Thyroid gland (tissue), 4 donors: Measurements from ENCODE around the gene DUSP7. TPM values are rescaled to one million over a fixed set of nuclear protein-coding genes. Genes with fewer than 3 reads are reported as not detected.

Experiments
- DNase-seq, 2 donors: peaks; one replicate each; pipeline ENCODE4 v3.0.0-alpha.2; 2019
- H3K27ac ChIP-seq, 3 donors: fragments of 200-600 bp; sonication (generic); 1 replicate in 2 of 3; 2 replicates in 1 of 3; pipeline ENCODE4 v1.5.1; 2016 to 2019; ENCODE audit warnings: mild to moderate bottlenecking in 1 of 3, moderate library complexity in 1 of 3
- H3K27me3 ChIP-seq: fragments of 200-600 bp; sonication (generic); one replicate; pipeline ENCODE4 v1.5.1; 2019
- H3K36me3 ChIP-seq, 2 donors: fragments of 200-600 bp; sonication (generic); one replicate each; pipeline ENCODE4 v1.5.1; 2016 to 2019
- H3K4me1 ChIP-seq, 2 donors: fragments of 200-600 bp; sonication (generic); one replicate each; pipeline ENCODE4 v1.5.1; 2017 to 2019
- H3K4me3 ChIP-seq, 3 donors: fragments of 200-600 bp; sonication (generic); replicated peaks in 1 of 3; 1 replicate in 2 of 3; 2 replicates in 1 of 3; pipeline ENCODE4 v1.5.1; 2016; ENCODE audit warnings: mild to moderate bottlenecking in 1 of 3
- H3K9me3 ChIP-seq: fragments of 200-600 bp; sonication (generic); one replicate; pipeline ENCODE4 v1.5.1; 2017
- POLR2A ChIP-seq, 2 donors: fragments of 450-650 bp; IDR thresholded peaks; one replicate each; pipeline ENCODE4 v1.6.1; 2017; ENCODE audit warnings: antibody characterized with exemption in 2 of 2, mild to moderate bottlenecking in 2 of 2, moderate library complexity in 1 of 2
- WGBS, 2 donors: methylation state at CpG; one replicate each; pipeline ENCODE4 v1.1.5; 2017; 5-methylcytosine and 5-hydroxymethylcytosine counted together
- intact Hi-C: fragments of 100-400 bp; cut with DNase I; formaldehyde crosslinking; loops from one replicate; pipeline ENCODE4 v1.15.1; 2023
- total RNA-seq, 4 donors: library from RNA; depleted of rRNA; stranded (reverse); fragments of >200 nt; gene quantifications; one replicate each; pipeline ENCODE4 v1.2.3, GENCODE V29; 2016
- TF ChIP-seq, protein P1 (sequence below), 6 experiments: fragments of 200-600 bp in 3 of 6; fragments of 450-650 bp in 3 of 6; sonication (generic) in 3 of 6; IDR thresholded peaks; one replicate each; pipeline ENCODE4 v1.5.1; 2016 to 2019; ENCODE audit warnings: antibody characterized with exemption in 6 of 6, mild to moderate bottlenecking in 2 of 6, inconsistent platforms in 1 of 6, moderate library complexity in 1 of 6

Gene DUSP7
- total RNA-seq, 4 donors from 2014 or later: 6.9 to 10.6 (median 10.4) TPM

GRCh38 chr3:52013802-52014598, 42.4 kb downstream of the DUSP7 start:
- Histone ChIP-seq H3K27me3 (no peaks in the 10 kb centered on the region), H3K9me3 (no peaks in the 10 kb centered on the region), H3K4me1 (no peaks in the 10 kb centered on the region), H3K4me3 (no peak overlapping the region), H3K36me3 (no peaks in the 10 kb centered on the region), H3K27ac (no peak overlapping the region)
- TF ChIP-seq, protein P1, sequence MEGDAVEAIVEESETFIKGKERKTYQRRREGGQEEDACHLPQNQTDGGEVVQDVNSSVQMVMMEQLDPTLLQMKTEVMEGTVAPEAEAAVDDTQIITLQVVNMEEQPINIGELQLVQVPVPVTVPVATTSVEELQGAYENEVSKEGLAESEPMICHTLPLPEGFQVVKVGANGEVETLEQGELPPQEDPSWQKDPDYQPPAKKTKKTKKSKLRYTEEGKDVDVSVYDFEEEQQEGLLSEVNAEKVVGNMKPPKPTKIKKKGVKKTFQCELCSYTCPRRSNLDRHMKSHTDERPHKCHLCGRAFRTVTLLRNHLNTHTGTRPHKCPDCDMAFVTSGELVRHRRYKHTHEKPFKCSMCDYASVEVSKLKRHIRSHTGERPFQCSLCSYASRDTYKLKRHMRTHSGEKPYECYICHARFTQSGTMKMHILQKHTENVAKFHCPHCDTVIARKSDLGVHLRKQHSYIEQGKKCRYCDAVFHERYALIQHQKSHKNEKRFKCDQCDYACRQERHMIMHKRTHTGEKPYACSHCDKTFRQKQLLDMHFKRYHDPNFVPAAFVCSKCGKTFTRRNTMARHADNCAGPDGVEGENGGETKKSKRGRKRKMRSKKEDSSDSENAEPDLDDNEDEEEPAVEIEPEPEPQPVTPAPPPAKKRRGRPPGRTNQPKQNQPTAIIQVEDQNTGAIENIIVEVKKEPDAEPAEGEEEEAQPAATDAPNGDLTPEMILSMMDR (IDR thresholded peaks at IDR 0.05): no peak
- TF ChIP-seq POLR2A (IDR thresholded peaks at IDR 0.05): no peak
- WGBS, 2 donors: 75 to 77% methylated on average over 6 of the region's 6 CpGs
- intact Hi-C loops: no loop called here
- DNase-seq: no peak

DNA sequence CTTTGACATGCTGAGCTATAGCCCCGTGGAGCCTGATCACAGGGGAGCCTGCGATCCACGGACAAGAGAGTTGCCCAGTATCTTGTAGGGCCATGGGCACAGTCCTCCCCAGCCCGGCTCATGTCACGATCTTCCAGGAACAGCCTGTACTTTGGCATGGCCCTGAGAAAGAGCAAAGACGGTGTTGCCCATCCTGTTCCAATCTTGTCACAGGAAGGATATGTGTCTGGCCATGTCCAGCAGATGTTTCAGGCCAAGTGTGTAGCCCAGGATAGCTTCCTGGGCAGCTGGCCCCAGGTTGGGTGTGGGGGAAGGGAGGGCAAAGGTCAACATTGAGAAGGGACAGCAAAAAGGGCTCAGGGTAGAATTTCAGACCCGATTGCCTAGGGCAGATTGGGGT, 43.7 kb downstream of the DUSP7 start:
- 66 to 72% methylated on average over 2 to 6 of the region's 7 CpGs for WGBS, 2 donors
- TF ChIP-seq POLR2A (IDR thresholded peaks at IDR 0.05): no peak
- TF ChIP-seq, protein P1 (IDR thresholded peaks at IDR 0.05): no peak
- no peak for DNase-seq
- H3K9me3 ChIP-seq: no peaks in the 10 kb centered on the region
- no peaks in the 10 kb centered on the region for H3K36me3 ChIP-seq
- intact Hi-C loops: no loop called here
- no peaks in the 10 kb centered on the region for H3K27me3 ChIP-seq
- no peaks in the 10 kb centered on the region for H3K4me1 ChIP-seq
- H3K4me3 ChIP-seq: no peak overlapping the region
- H3K27ac ChIP-seq: no peak overlapping the region

DNA sequence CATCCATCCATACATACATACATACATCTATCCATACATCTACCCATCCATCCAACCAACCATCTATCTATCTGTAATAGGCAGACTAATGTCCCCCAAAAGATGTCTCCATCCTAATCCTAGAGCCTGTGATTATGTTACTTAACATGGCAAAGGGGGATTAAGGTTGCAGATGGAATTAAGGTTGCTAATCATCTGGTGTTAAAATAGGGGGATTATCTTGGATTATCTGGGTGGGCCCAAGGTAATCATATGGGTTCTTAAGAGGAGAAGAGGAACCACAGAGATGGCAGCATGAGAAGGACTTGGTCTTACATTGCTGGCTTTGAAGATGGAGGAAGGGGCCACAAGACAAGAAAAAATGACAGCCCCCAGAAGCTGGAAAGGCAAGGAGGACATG, 45.9 kb downstream of the DUSP7 start:
- no peaks in the 10 kb centered on the region for H3K36me3 ChIP-seq
- no peak overlapping the region for H3K27ac ChIP-seq
- intact Hi-C loops: no loop called here
- no peak for DNase-seq
- no peaks in the 10 kb centered on the region for H3K9me3 ChIP-seq
- H3K4me1 ChIP-seq: peaks cover 3 to 11% of the 10 kb centered on the region in 2 donors
- H3K4me3 ChIP-seq: no peak overlapping the region
- no peak for TF ChIP-seq POLR2A (IDR thresholded peaks at IDR 0.05)
- TF ChIP-seq, protein P1 (IDR thresholded peaks at IDR 0.05): no peak
- no peaks in the 10 kb centered on the region for H3K27me3 ChIP-seq

- TF ChIP-seq POLR2A (IDR thresholded peaks at IDR 0.05): no peak
- TF ChIP-seq, protein P1 (IDR thresholded peaks at IDR 0.05): no peak
- no peaks in the 10 kb centered on the region for H3K36me3 ChIP-seq
- no peak overlapping the region for H3K27ac ChIP-seq
- DNase-seq: no peak
- H3K27me3 ChIP-seq: no peaks in the 10 kb centered on the region
- H3K9me3 ChIP-seq: no peaks in the 10 kb centered on the region
- intact Hi-C loops: no loop called here
- H3K4me1 ChIP-seq: peaks cover 6 to 19% of the 10 kb centered on the region in 2 donors
- no peak overlapping the region for H3K4me3 ChIP-seq
- 74 to 88% methylated on average over 4 of the region's 4 CpGs for WGBS, 2 donors
These were observed 49.1 kb downstream of the DUSP7 start for GRCh38 chr3:52007291-52007690.

DNA sequence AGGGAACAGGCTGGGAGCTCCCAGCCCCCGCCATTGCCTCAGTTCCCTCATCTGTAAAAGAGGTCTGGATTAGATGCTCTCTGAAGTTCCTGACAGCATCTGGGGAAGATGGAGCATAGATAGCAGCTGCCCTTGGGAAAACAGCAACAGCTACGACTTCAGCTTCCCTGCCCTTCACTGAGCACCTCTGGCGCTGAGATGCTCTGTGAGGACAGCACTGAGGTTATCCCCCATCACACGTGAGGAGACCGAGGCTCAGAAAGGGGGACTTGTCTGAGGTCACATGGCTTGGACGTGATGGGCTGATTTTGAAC, 49.6 kb downstream of the DUSP7 start:
- intact Hi-C loops: no loop called here
- H3K27me3 ChIP-seq: no peaks in the 10 kb centered on the region
- TF ChIP-seq POLR2A (IDR thresholded peaks at IDR 0.05): no peak
- TF ChIP-seq, protein P1 (IDR thresholded peaks at IDR 0.05): no peak
- WGBS, 2 donors: 84 to 95% methylated on average over 4 to 6 of the region's 6 CpGs
- peaks cover 6 to 19% of the 10 kb centered on the region in 2 donors for H3K4me1 ChIP-seq
- DNase-seq: no peak
- no peak overlapping the region for H3K27ac ChIP-seq
- no peak overlapping the region for H3K4me3 ChIP-seq
- no peaks in the 10 kb centered on the region for H3K9me3 ChIP-seq
- no peaks in the 10 kb centered on the region for H3K36me3 ChIP-seq
